Measurements from ENCODE around the gene TRAPPC10.

The TRAPPC10 gene

GRCh38 chr21:44059710-44060109 is 47.6 kb downstream of the TRAPPC10 start:
- no peak for DNase-seq (ENCODE audit: low spot score)
- H3K9me3 ChIP-seq (replicated peaks in 1 of 2; ENCODE audit: control insufficient read depth in 2 of 2, insufficient read depth in 1 of 2, low read depth in 1 of 2, low read length in 2 of 2) = no peaks in the 10 kb centered on the region
- H3K9ac ChIP-seq (ENCODE audit: low read depth, low read length, poor library complexity) = no peak overlapping the region
- no peak overlapping the region for H2BK120ac ChIP-seq (ENCODE audit: low read depth, low read length)
- no peaks in the 10 kb centered on the region for H3K27me3 ChIP-seq (ENCODE audit: control insufficient read depth in 3 of 3, insufficient read depth in 3 of 3, low read depth in 1 of 3, low read length in 3 of 3)
- H3K18ac ChIP-seq (ENCODE audit: low read length) = no peak overlapping the region
- no peak overlapping the region for H2BK12ac ChIP-seq (ENCODE audit: low read length)
- H3K4me1 ChIP-seq (ENCODE audit: control insufficient read depth in 2 of 2, insufficient read depth in 1 of 2, low read depth in 1 of 2, low read length in 2 of 2) = peaks cover 0 to under 1% of the 10 kb centered on the region in 2 donors
- no peak overlapping the region for H2BK5ac ChIP-seq (ENCODE audit: low read length)
- H3K4me2 ChIP-seq (ENCODE audit: insufficient read depth, low read length, poor library complexity, severe bottlenecking) = no peak overlapping the region
- peaks cover 4% of the 10 kb centered on the region for H3K79me1 ChIP-seq (ENCODE audit: low read depth, low read length)
- H3K36me3 ChIP-seq (replicated peaks in 1 of 2; ENCODE audit: control insufficient read depth in 2 of 2, insufficient read depth in 2 of 2, low read length in 2 of 2) = peaks cover 23 to 87% of the 10 kb centered on the region in 2 donors
- no peak overlapping the region for H2AFZ ChIP-seq (ENCODE audit: low read length)
- H4K91ac ChIP-seq (ENCODE audit: low read depth, low read length, poor library complexity) = no peak overlapping the region
- no CpG with 5 or more reads among the region's 4 CpGs for WGBS, 2 donors (ENCODE audit: extremely low coverage in 2 of 2, insufficient read length in 2 of 2, insufficient replicate concordance in 1 of 2)
- H2AK5ac ChIP-seq (ENCODE audit: low read depth, low read length) = no peak overlapping the region
- no peak overlapping the region for H2BK15ac ChIP-seq (ENCODE audit: low read length)
- no peak overlapping the region for H3K14ac ChIP-seq (ENCODE audit: low read length)
- H3K23ac ChIP-seq (ENCODE audit: low read depth, low read length, poor library complexity) = no peak overlapping the region
- no peak overlapping the region for H3K4ac ChIP-seq (ENCODE audit: low read length)
- H3K27ac ChIP-seq (replicated peaks; ENCODE audit: low read length) = no peak overlapping the region
- no peak overlapping the region for H3K4me3 ChIP-seq (ENCODE audit: low read length in 2 of 2)
- no peak overlapping the region for H4K8ac ChIP-seq (ENCODE audit: low read depth, low read length)

- H2BK120ac ChIP-seq (ENCODE audit: low read depth, low read length) = no peak overlapping the region
- H3K4me3 ChIP-seq (ENCODE audit: low read length in 2 of 2) = no peak overlapping the region
- no peak overlapping the region for H4K8ac ChIP-seq (ENCODE audit: low read depth, low read length)
- no peaks in the 10 kb centered on the region for H3K9me3 ChIP-seq (replicated peaks in 1 of 2; ENCODE audit: control insufficient read depth in 2 of 2, insufficient read depth in 1 of 2, low read depth in 1 of 2, low read length in 2 of 2)
- H3K4me1 ChIP-seq (ENCODE audit: control insufficient read depth in 2 of 2, insufficient read depth in 1 of 2, low read depth in 1 of 2, low read length in 2 of 2) = peaks cover 2 to 5% of the 10 kb centered on the region in 2 donors
- H3K9ac ChIP-seq (ENCODE audit: low read depth, low read length, poor library complexity) = no peak overlapping the region
- no peak overlapping the region for H3K27ac ChIP-seq (replicated peaks; ENCODE audit: low read length)
- no peak overlapping the region for H2AK5ac ChIP-seq (ENCODE audit: low read depth, low read length)
- H3K79me1 ChIP-seq (ENCODE audit: low read depth, low read length) = peaks cover 4% of the 10 kb centered on the region
- H3K4ac ChIP-seq (ENCODE audit: low read length) = no peak overlapping the region
- no peak overlapping the region for H2AFZ ChIP-seq (ENCODE audit: low read length)
- no peak overlapping the region for H3K4me2 ChIP-seq (ENCODE audit: insufficient read depth, low read length, poor library complexity, severe bottlenecking)
- no peak overlapping the region for H3K18ac ChIP-seq (ENCODE audit: low read length)
- no peak overlapping the region for H3K23ac ChIP-seq (ENCODE audit: low read depth, low read length, poor library complexity)
- no peak overlapping the region for H2BK15ac ChIP-seq (ENCODE audit: low read length)
- H3K27me3 ChIP-seq (ENCODE audit: control insufficient read depth in 3 of 3, insufficient read depth in 3 of 3, low read depth in 1 of 3, low read length in 3 of 3) = no peaks in the 10 kb centered on the region
- H4K91ac ChIP-seq (ENCODE audit: low read depth, low read length, poor library complexity) = no peak overlapping the region
- H2BK5ac ChIP-seq (ENCODE audit: low read length) = no peak overlapping the region
- WGBS, 2 donors (ENCODE audit: extremely low coverage in 2 of 2, insufficient read length in 2 of 2, insufficient replicate concordance in 1 of 2) = no CpG with 5 or more reads among the region's 7 CpGs
- H3K14ac ChIP-seq (ENCODE audit: low read length) = no peak overlapping the region
- H3K36me3 ChIP-seq (replicated peaks in 1 of 2; ENCODE audit: control insufficient read depth in 2 of 2, insufficient read depth in 2 of 2, low read length in 2 of 2) = peaks cover 22 to 90% of the 10 kb centered on the region in 2 donors
- H2BK12ac ChIP-seq (ENCODE audit: low read length) = no peak overlapping the region
- no peak for DNase-seq (ENCODE audit: low spot score)
Measured at GRCh38 chr21:44062380-44062779, 50.3 kb downstream of the TRAPPC10 start.

- H2AK5ac ChIP-seq (ENCODE audit: low read depth, low read length) = no peak overlapping the region
- H2BK12ac ChIP-seq (ENCODE audit: low read length) = no peak overlapping the region
- no peak overlapping the region for H2BK5ac ChIP-seq (ENCODE audit: low read length)
- H2BK120ac ChIP-seq (ENCODE audit: low read depth, low read length) = no peak overlapping the region
- H2AFZ ChIP-seq (ENCODE audit: low read length) = no peak overlapping the region
- no peaks in the 10 kb centered on the region for H3K9me3 ChIP-seq (replicated peaks in 1 of 2; ENCODE audit: control insufficient read depth in 2 of 2, insufficient read depth in 1 of 2, low read depth in 1 of 2, low read length in 2 of 2)
- no peak overlapping the region for H4K91ac ChIP-seq (ENCODE audit: low read depth, low read length, poor library complexity)
- WGBS, 2 donors (ENCODE audit: extremely low coverage in 2 of 2, insufficient read length in 2 of 2, insufficient replicate concordance in 1 of 2) = no CpG with 5 or more reads among the region's 19 CpGs
- H4K8ac ChIP-seq (ENCODE audit: low read depth, low read length) = no peak overlapping the region
- H3K27ac ChIP-seq (replicated peaks; ENCODE audit: low read length) = no peak overlapping the region
- no peak overlapping the region for H3K23ac ChIP-seq (ENCODE audit: low read depth, low read length, poor library complexity)
- H3K14ac ChIP-seq (ENCODE audit: low read length) = no peak overlapping the region
- H3K79me1 ChIP-seq (ENCODE audit: low read depth, low read length) = no peaks in the 10 kb centered on the region
- H3K4me3 ChIP-seq (ENCODE audit: low read length in 2 of 2) = no peak overlapping the region
- no peak for DNase-seq (ENCODE audit: low spot score)
- no peak overlapping the region for H3K4ac ChIP-seq (ENCODE audit: low read length)
- peaks cover 19 to 87% of the 10 kb centered on the region in 2 donors for H3K36me3 ChIP-seq (replicated peaks in 1 of 2; ENCODE audit: control insufficient read depth in 2 of 2, insufficient read depth in 2 of 2, low read length in 2 of 2)
- peaks cover 5 to 11% of the 10 kb centered on the region in 2 donors for H3K4me1 ChIP-seq (ENCODE audit: control insufficient read depth in 2 of 2, insufficient read depth in 1 of 2, low read depth in 1 of 2, low read length in 2 of 2)
- H2BK15ac ChIP-seq (ENCODE audit: low read length) = no peak overlapping the region
- H3K18ac ChIP-seq (ENCODE audit: low read length) = no peak overlapping the region
- no peaks in the 10 kb centered on the region for H3K27me3 ChIP-seq (ENCODE audit: control insufficient read depth in 3 of 3, insufficient read depth in 3 of 3, low read depth in 1 of 3, low read length in 3 of 3)
- no peak overlapping the region for H3K9ac ChIP-seq (ENCODE audit: low read depth, low read length, poor library complexity)
- H3K4me2 ChIP-seq (ENCODE audit: insufficient read depth, low read length, poor library complexity, severe bottlenecking) = no peak overlapping the region
Measured at GRCh38 chr21:44063151-44063912, 51.2 kb downstream of the TRAPPC10 start.

- Histone ChIP-seq H3K27ac (replicated peaks; ENCODE audit: low read length) (no peak overlapping the region), H2BK15ac (ENCODE audit: low read length) (no peak overlapping the region), H3K14ac (ENCODE audit: low read length) (no peak overlapping the region), H2AFZ (ENCODE audit: low read length) (no peak overlapping the region), H2AK5ac (ENCODE audit: low read depth, low read length) (no peak overlapping the region), H3K18ac (ENCODE audit: low read length) (no peak overlapping the region), H4K8ac (ENCODE audit: low read depth, low read length) (no peak overlapping the region), H3K79me1 (ENCODE audit: low read depth, low read length) (no peaks in the 10 kb centered on the region), H3K9me3 (replicated peaks in 1 of 2; ENCODE audit: control insufficient read depth in 2 of 2, insufficient read depth in 1 of 2, low read depth in 1 of 2, low read length in 2 of 2) (no peaks in the 10 kb centered on the region), H2BK5ac (ENCODE audit: low read length) (no peak overlapping the region), H3K4me1 (ENCODE audit: control insufficient read depth in 2 of 2, insufficient read depth in 1 of 2, low read depth in 1 of 2, low read length in 2 of 2) (peaks cover 5 to 11% of the 10 kb centered on the region in 2 donors), H2BK120ac (ENCODE audit: low read depth, low read length) (no peak overlapping the region), H3K36me3 (replicated peaks in 1 of 2; ENCODE audit: control insufficient read depth in 2 of 2, insufficient read depth in 2 of 2, low read length in 2 of 2) (peaks cover 15 to 81% of the 10 kb centered on the region in 2 donors), H3K4ac (ENCODE audit: low read length) (no peak overlapping the region), H3K27me3 (ENCODE audit: control insufficient read depth in 3 of 3, insufficient read depth in 3 of 3, low read depth in 1 of 3, low read length in 3 of 3) (no peaks in the 10 kb centered on the region), H2BK12ac (ENCODE audit: low read length) (no peak overlapping the region), H3K9ac (ENCODE audit: low read depth, low read length, poor library complexity) (no peak overlapping the region), H4K91ac (ENCODE audit: low read depth, low read length, poor library complexity) (no peak overlapping the region), H3K4me2 (ENCODE audit: insufficient read depth, low read length, poor library complexity, severe bottlenecking) (no peak overlapping the region), H3K23ac (ENCODE audit: low read depth, low read length, poor library complexity) (no peak overlapping the region), H3K4me3 (ENCODE audit: low read length in 2 of 2) (no peak overlapping the region)
- WGBS, 2 donors (ENCODE audit: extremely low coverage in 2 of 2, insufficient read length in 2 of 2, insufficient replicate concordance in 1 of 2) = no CpG with 5 or more reads among the region's 13 CpGs
- DNase-seq (ENCODE audit: low spot score) = no peak
Measured at GRCh38 chr21:44064852-44065403, 52.8 kb downstream of the TRAPPC10 start.
